ENCODE measurements around the gene MS4A10. TPM values are rescaled to one million over a fixed set of nuclear protein-coding genes. Genes with fewer than 3 reads are reported as not detected.
A peak's percentile ranks its signal among the peaks of the same experiment; 100 is the strongest.

Gene MS4A10
- total RNA-seq, 1 donor from 2014 or later = not detected

DNA sequence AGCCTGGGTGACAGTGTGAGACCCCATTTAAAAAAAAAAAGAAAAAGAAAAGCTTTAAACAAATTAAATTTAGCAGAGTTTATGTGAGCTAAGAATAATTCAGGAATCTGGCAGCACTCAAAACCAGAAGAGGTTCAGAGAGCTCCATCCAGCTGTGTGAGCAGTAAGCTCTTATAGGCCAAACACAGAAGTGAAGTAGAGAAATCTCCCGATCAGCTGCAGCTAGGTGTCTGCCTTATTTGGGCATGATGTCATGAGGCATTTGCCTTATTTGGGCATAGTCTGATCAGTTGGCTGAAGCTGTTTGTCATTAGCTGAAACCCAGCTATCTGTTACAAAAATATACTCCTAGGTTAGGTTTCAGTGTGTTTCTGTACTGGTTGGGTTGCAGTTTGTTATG lies 20.3 kb upstream of the MS4A10 start:
- DNase-seq (ENCODE audit: low spot score in 2 of 2) = no peak

GRCh38 chr11:60765355-60765754 lies 19.8 kb upstream of the MS4A10 start:
- DNase-seq (ENCODE audit: low spot score in 2 of 2) = no peak
- FAIRE-seq = no peak

More for the DNA sequence above, 20.3 kb upstream of the MS4A10 start:
- no peak for FAIRE-seq

GRCh38 chr11:60766547-60766946 lies 18.6 kb upstream of the MS4A10 start:
- no peak for FAIRE-seq

GRCh38 chr11:60767388-60767811 lies 17.7 kb upstream of the MS4A10 start:
- no peak for DNase-seq (ENCODE audit: low spot score in 2 of 2)
- no peak for FAIRE-seq

More at GRCh38 chr11:60766547-60766946, 18.6 kb upstream of the MS4A10 start:
- no peak for DNase-seq (ENCODE audit: low spot score in 2 of 2)

DNA sequence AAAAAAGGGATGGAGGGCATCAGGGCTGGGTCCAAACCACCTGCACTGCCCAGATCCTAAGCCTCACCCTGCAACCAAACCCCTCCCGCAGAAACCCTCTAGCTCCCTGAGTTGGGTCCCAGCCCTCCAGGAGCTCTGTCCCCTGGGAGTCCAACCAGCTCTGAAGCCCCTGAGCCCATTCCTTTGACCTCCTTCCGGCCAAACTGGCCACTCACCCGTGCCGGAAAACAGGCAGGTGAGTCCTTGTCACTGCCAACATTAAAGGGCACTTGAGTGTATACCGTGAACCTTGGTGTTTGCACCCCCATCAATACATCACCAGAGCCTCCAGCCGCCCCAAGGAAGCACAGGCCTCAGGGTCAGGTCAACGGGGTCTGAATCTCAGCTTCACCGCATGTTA lies 16.9 kb upstream of the MS4A10 start:
- FAIRE-seq (no peak), DNase-seq (ENCODE audit: low spot score in 2 of 2) (no peak)

DNA sequence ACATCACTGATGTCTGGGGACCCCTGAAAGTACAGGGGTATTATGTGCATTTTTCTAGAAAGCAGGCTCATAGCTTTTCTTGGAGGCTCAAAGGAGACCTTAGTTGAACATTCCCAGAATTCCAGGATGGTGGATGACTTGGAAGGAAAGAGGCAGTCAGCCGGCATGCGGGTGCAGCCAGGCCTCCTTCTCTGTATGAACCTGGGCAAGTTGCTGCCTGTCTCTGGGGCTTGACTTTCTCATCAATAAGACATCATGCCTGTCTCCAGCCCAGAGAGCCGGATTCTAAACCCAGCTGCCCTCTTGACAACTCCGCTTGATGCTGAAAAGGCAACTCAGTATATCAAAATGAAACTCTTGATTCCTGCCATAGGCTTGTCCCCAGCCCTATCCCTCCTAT lies 15.9 kb upstream of the MS4A10 start:
- DNase-seq (ENCODE audit: low spot score in 2 of 2) (no peak), FAIRE-seq (no peak)

GRCh38 chr11:60769811-60770210 lies 15.3 kb upstream of the MS4A10 start:
- no peak for FAIRE-seq
- DNase-seq (ENCODE audit: low spot score in 2 of 2) = no peak

DNA sequence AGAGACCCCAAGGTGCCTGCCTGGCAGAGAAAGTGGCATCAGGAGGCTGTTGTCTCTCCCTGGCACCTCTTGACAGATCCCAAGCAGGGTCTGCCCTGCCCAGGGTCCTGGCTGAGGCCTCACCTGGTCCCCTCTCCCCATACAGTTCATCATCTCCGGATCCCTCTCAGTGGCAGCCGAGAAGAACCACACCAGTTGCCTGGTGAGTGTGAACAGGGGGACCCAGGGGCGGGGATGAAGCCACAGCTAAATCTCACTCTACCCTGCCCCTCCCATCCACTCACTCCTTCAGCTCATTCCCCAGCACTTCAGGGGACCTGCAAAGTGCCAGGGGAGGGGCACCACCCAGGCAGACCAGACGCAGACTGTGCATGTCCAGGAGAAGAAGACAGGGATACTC lies 14.0 kb upstream of the MS4A10 start:
- no peak for DNase-seq (ENCODE audit: low spot score in 2 of 2)
- no peak for FAIRE-seq

- FAIRE-seq (no peak), DNase-seq (ENCODE audit: low spot score in 2 of 2) (no peak)
Observed at GRCh38 chr11:60771879-60772525, 13.1 kb upstream of the MS4A10 start.

GRCh38 chr11:60772666-60773065 lies 12.5 kb upstream of the MS4A10 start:
- DNase-seq (ENCODE audit: low spot score in 2 of 2) = no peak
- no peak for FAIRE-seq

- no peak for FAIRE-seq
- DNase-seq (ENCODE audit: low spot score in 2 of 2) = no peak
Observed at GRCh38 chr11:60774726-60775125, 10.4 kb upstream of the MS4A10 start.

GRCh38 chr11:60775420-60775961 lies 9.6 kb upstream of the MS4A10 start:
- no peak for FAIRE-seq
- peak; percentile 68 to 84 for DNase-seq (ENCODE audit: low spot score in 2 of 2)

DNA sequence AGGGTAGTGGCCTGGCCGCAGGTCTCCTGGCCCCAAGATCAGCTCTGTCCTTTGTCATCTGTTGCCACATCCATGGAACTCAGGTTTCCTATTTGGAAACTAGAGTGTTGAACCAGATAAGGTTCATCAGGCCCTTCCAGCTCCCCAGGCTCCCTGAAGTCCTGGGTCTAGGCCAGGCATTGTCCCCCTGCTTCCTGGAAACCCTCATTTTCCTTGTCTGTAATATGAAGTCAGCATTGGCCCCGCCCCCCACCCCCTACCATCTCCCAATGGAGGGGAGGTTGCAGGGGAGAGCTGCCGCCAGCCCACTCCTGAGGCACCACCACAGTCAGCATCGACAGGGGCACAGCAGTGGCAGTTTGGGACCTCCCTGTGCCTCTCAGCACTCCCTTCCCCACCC lies 9.0 kb upstream of the MS4A10 start:
- DNase-seq (ENCODE audit: low spot score in 2 of 2) (no peak), FAIRE-seq (no peak)

GRCh38 chr11:60777106-60777505 lies 8.0 kb upstream of the MS4A10 start:
- no peak for DNase-seq (ENCODE audit: low spot score in 2 of 2)
- FAIRE-seq = no peak

- FAIRE-seq = no peak
- no peak for DNase-seq (ENCODE audit: low spot score in 2 of 2)
Observed at GRCh38 chr11:60777572-60777971, 7.6 kb upstream of the MS4A10 start.

DNA sequence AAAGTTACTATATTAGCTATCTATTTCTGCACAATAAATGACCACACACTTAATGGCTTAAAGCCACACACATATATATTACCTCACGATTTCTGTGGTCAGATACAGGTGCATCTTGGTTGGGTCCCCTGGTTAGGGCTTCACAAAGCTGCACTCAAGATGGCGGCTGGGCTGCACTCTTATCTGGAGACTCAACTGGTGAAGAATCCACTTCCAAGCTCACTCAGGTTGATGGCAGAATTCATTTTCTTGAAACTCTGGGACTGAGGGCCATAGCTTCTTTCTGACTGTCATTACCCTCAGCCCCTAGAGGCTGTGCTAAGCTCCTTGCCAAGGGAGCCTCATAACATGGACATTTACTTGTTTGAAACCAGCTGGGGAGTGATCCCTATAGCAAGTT lies 5.1 kb upstream of the MS4A10 start:
- DNase-seq (ENCODE audit: low spot score in 2 of 2) (no peak), FAIRE-seq (no peak)

DNA sequence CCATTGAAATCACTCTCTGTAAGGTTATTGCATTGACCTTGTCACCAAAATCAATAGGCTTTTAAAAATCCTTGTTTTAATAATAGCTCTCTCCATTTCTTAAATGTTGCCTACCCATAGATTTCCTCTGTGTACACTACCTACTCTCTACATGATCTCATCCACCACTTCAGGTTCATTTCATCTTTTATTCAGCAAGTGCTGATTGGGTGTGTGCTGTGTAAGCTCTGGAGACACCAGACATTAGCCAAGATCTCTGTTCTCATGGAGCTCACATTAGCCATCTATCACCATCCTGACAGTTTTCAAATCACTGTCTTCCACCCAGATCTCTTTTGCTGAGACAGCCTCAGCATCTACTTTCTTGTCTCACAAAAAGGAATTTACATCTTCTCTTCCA lies 4.4 kb upstream of the MS4A10 start:
- no peak for DNase-seq (ENCODE audit: low spot score in 2 of 2)
- FAIRE-seq = no peak

DNA sequence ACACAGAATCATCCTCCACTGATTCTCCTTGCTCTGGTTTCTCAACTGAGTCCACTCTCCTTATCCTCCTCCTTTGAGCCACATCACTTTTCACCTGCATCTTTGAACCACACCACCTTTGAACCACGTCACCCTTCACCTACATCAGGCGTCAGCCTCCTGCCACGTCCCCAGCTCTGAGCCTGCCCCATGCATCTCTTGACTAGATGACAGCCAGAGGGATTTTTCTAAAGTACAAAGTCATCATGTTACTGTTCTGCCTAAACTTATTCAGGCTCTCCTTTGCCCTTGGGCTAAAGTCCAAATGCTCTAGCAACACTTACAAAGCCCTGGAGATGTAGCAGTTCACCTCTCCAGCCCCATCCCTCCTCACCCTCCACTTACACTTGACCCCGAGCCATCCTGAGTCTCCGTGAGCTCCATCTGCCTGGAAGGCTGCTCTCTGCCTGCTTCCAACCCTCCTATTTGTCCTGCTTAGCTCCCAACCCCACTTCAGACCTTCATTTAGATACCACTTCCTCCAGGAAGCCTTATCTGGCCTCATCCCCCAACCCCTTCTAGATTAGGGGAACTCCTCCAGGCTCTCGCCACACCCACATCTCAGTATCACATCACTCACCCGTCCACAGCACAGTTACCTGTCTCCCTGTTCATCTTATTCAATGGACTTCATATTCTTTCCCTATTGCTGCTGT lies 3.7 kb upstream of the MS4A10 start:
- no peak for DNase-seq (ENCODE audit: low spot score in 2 of 2)
- no peak for FAIRE-seq

DNA sequence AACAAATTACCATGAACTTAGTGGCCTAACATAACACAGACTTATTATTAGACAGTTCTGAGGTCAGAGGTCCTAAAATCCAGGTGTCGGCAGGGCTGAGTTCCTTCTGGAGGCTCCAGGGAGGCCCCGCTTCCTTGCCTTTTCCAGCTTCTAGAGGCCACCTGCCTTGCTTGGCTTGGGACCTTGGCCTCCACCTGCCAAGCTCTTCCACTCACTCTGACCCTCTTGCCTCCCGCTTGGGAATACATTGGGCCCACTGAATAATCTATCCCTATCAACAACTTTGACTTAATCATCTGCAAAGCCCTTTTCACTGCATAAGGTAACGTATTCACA lies 3.2 kb upstream of the MS4A10 start:
- DNase-seq (ENCODE audit: low spot score in 2 of 2) (no peak), FAIRE-seq (no peak)

DNA sequence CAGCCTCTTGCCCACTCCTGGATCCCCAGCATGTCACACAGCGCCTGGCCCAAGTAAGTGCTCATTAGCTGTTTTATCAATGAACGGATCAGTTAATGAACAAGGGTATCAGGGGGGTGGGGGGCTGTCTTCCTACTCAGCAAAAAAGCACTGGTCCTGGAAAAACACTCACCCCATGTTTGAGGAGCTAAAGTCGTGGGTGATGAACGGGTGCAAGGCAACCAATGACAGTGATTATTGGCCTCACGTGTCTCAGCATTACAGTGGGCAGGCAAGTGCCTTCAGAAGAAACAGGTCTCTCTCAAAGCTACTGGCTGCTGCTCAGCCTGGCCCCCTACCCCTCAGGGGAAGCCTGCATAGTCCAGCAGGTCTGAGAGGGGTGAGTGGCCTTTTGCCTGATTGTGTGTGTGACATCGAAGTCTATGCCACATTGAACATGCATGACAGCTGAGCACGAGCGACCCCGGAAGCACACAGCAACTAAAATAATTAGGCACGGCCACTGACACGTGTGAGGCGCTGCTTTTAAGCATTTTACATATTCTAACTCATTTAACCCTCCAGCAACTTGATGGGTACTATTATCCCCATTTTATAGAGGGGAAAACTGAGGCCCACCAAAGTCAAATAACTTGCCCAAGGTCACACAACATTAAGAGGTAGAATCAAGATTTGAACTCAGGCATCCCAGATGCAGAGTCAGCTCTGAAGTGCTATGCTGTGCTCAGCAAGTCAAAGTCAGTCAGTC lies 2.6 kb upstream of the MS4A10 start:
- DNase-seq (ENCODE audit: low spot score in 2 of 2) (no peak), FAIRE-seq (no peak)

DNA sequence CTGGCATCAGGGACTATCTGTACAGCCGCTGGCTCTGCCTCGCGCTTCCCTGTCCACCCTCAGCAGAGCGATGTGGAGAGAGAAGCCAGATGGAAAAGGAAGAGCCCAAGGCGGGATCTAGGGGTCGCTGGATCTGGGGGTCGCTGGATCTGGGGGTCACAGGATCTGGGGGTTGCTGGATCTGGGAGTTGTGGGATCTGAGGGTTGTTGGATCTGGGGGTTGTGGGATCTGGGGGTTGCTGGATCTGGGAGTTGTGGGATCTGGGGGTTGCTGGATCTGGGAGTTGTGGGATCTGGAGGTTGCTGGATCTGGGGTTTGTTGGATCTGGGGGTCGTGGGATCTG lies 2.0 kb upstream of the MS4A10 start:
- FAIRE-seq = no peak

DNA sequence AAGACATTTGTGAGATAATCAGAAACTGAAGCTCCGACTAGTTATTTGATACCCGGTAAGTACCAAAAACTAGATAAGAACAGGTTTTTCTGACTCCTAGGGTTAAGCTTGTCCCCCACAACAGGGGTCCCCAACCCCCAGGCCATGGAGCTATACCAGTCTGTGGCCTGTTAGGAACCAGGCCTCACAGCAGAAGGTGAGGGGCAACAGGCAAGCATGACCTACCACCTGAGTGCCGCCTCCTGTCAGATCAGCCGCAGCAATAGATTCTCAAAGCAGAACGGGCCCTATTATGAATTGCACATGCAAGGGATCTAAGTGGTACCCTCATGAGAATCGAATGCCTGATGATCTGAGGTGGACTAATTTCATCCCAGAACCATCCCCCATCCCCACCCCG lies 1.2 kb upstream of the MS4A10 start:
- no peak for FAIRE-seq
- DNase-seq (ENCODE audit: low spot score in 2 of 2) = no peak

More for the DNA sequence above, 2.0 kb upstream of the MS4A10 start:
- DNase-seq (ENCODE audit: low spot score in 2 of 2) = no peak

All from frontal cortex (tissue), 4 donors.